Measurements from ENCODE around the gene PFDN5. TPM values are rescaled to one million over a fixed set of nuclear protein-coding genes. Genes with fewer than 3 reads are reported as not detected.

PFDN5 gene
- total RNA-seq, 4 donors from 2014 or later = 522 to 562 (median 543) TPM

DNA sequence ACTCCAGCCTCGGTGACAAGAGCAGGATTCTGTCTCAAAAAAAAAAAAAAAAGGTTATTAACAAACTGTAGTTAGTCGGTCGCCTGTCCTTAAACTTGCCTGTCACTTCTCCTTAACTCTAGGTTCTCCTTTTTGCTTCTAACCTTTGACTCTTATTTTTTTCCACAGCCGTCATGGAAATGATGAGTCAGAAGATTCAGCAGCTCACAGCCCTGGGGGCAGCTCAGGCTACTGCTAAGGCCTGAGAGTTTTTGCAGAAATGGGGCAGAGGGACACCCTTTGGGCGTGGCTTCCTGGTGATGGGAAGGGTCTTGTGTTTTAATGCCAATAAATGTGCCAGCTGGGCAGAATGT lies 3.7 kb downstream of the PFDN5 start:
- whole genome bisulfite sequencing, 2 donors = 37 to 39% methylated on average over 5 of the region's 5 CpGs
- intact Hi-C loops (cut with DNase I; ENCODE audit: low total_unique reads) = no loop called here
- TF ChIP-seq, protein P1, sequence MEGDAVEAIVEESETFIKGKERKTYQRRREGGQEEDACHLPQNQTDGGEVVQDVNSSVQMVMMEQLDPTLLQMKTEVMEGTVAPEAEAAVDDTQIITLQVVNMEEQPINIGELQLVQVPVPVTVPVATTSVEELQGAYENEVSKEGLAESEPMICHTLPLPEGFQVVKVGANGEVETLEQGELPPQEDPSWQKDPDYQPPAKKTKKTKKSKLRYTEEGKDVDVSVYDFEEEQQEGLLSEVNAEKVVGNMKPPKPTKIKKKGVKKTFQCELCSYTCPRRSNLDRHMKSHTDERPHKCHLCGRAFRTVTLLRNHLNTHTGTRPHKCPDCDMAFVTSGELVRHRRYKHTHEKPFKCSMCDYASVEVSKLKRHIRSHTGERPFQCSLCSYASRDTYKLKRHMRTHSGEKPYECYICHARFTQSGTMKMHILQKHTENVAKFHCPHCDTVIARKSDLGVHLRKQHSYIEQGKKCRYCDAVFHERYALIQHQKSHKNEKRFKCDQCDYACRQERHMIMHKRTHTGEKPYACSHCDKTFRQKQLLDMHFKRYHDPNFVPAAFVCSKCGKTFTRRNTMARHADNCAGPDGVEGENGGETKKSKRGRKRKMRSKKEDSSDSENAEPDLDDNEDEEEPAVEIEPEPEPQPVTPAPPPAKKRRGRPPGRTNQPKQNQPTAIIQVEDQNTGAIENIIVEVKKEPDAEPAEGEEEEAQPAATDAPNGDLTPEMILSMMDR (IDR thresholded peaks at IDR 0.05) = no peak
- TF ChIP-seq POLR2A (IDR thresholded peaks at IDR 0.05) = no peak
- peak in 1 of 2 donors; percentile 42 for DNase-seq (ENCODE audit: low spot score in 2 of 2)
- H3K4me3 ChIP-seq (ENCODE audit: low read depth, poor library complexity, severe bottlenecking) = no peak overlapping the region

DNA sequence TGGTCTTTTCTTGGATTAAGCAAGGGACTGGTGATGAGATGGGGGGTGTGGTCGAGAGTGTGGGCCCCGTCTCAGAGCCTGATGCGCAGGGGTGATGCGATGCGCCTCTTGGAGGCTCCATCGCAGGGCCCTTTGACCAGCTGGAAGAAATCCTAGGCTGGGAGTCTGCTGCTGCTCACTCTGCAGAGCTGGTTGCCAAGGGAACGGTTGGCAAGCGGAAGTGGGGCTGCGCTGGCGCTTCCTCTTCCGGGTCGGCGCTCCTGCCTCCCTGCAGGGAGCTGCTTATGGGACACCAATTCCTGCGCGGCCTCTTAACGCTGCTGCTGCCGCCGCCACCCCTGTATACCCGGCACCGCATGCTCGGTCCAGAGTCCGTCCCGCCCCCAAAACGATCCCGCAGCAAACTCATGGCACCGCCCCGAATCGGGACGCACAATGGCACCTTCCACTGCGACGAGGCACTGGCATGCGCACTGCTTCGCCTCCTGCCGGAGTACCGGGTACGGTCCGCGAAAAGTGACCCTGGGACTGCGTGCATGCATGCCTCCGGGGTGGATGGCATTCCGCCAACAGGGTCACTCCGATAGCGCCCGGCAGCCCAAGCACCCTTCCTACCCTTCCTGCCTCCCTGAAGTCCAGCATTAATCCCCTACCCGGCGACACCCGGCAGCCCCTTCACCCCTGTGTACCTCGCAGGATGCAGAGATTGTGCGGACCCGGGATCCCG lies 4.3 kb downstream of the PFDN5 start, which contains the start of gene MYG1:
Gene MYG1 (plus strand): TSS at position 242 of the 727 bp plus-strand sequence. CDS start 43 bp downstream, at position 285.
- TF ChIP-seq, protein P1 (IDR thresholded peaks at IDR 0.05) = no peak
- no peak for TF ChIP-seq POLR2A (IDR thresholded peaks at IDR 0.05)
- peak within 1 kb of the TSS; percentile 64 for H3K4me3 ChIP-seq (ENCODE audit: low read depth, poor library complexity, severe bottlenecking)
- intact Hi-C loops (cut with DNase I; ENCODE audit: low total_unique reads) = no loop called here
- DNase-seq (ENCODE audit: low spot score in 2 of 2) = peak; percentile 75 to 94
- WGBS, 2 donors = 1% methylated on average over 23 to 42 of the region's 51 CpGs

DNA sequence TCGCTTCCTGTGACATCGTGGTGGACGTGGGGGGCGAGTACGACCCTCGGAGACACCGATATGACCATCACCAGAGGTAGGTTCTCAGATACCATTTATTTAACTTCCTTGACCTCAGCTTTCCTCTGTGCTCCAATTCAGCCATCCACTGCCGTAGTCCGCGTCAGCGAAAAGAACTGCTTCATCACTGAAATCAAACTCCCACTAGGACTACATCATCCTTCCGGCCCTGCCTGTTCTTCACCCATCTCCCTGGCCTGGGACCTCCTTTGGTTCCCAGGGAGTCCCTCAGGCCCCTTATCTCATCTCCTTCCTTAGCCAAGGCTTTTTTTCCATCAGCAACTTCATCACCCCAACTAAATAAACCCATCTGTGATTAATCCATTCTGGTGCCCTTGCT lies 4.8 kb downstream of the PFDN5 start:
- H3K4me3 ChIP-seq (ENCODE audit: low read depth, poor library complexity, severe bottlenecking) = peak overlapping the region; percentile 64
- intact Hi-C loops (cut with DNase I; ENCODE audit: low total_unique reads) = no loop called here
- no peak for TF ChIP-seq POLR2A (IDR thresholded peaks at IDR 0.05)
- TF ChIP-seq, protein P1 (IDR thresholded peaks at IDR 0.05) = no peak
- no peak for DNase-seq (ENCODE audit: low spot score in 2 of 2)
- WGBS, 2 donors = 1 to 6% methylated on average over 12 of the region's 12 CpGs

DNA sequence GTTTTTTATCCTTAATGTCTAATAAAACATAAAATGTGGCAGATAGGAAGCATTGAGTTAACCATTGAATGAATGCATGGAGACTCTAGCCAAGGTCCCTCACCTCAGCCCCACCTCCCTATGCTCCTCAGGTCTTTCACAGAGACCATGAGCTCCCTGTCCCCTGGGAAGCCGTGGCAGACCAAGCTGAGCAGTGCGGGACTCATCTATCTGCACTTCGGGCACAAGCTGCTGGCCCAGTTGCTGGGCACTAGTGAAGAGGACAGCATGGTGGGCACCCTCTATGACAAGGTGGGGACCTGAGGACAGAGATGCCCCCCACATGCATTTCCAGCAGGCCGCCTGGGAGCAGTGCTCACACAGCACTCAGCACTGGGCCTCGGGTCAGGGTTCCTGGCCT lies 7.6 kb downstream of the PFDN5 start:
- TF ChIP-seq, protein P1 (IDR thresholded peaks at IDR 0.05) = no peak
- TF ChIP-seq POLR2A (IDR thresholded peaks at IDR 0.05) = no peak
- H3K4me3 ChIP-seq (ENCODE audit: low read depth, poor library complexity, severe bottlenecking) = no peak overlapping the region
- no peak for DNase-seq (ENCODE audit: low spot score in 2 of 2)
- intact Hi-C loops (cut with DNase I; ENCODE audit: low total_unique reads) = no loop called here
- WGBS, 2 donors = 87 to 92% methylated on average over 5 of the region's 5 CpGs

DNA sequence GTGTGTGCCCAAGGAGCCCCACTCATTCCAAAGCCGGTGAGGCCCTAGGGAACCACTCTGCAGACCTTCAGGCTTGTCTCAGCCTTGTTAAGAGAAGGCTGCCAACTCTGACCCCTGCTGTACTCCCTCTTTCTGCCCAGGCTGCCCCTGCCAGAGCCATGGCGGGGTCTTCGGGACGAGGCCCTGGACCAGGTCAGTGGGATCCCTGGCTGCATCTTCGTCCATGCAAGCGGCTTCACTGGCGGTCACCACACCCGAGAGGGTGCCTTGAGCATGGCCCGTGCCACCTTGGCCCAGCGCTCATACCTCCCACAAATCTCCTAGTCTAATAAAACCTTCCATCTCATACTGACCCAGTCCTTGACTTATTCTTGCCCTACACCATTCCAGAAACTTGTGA lies 11.5 kb downstream of the PFDN5 start:
- DNase-seq (ENCODE audit: low spot score in 2 of 2) = no peak
- H3K4me3 ChIP-seq (ENCODE audit: low read depth, poor library complexity, severe bottlenecking) = no peak overlapping the region
- 93 to 95% methylated on average over 10 of the region's 10 CpGs for WGBS, 2 donors
- intact Hi-C loops (cut with DNase I; ENCODE audit: low total_unique reads) = no loop called here
- TF ChIP-seq POLR2A (IDR thresholded peaks at IDR 0.05) = no peak
- TF ChIP-seq, protein P1 (IDR thresholded peaks at IDR 0.05) = no peak

DNA sequence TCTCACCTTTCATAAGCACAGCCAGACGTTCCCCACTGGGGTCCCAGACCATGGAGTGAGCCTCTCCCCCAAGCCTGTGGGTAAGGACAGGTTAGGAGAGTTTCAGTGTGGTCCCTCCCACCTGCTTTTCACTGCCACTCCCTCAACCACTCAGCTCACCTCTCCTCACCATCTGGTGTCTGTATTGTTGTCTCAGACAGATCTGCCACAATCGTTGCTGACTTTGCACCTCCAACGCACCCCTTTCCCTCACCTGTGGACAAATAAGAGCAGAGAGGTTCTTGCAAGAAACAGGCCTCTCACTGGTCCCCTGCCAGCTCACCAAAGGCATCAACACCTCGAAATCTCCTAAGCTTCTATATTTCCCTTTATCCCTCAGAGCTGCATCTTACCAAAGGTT lies 12.9 kb downstream of the PFDN5 start:
- no peak for DNase-seq (ENCODE audit: low spot score in 2 of 2)
- intact Hi-C loops (cut with DNase I; ENCODE audit: low total_unique reads) = no loop called here
- 68 to 86% methylated on average over 4 of the region's 4 CpGs for WGBS, 2 donors

More for the DNA sequence above, 12.9 kb downstream of the PFDN5 start:
- no peak overlapping the region for H3K4me3 ChIP-seq (ENCODE audit: low read depth, poor library complexity, severe bottlenecking)
- TF ChIP-seq POLR2A (IDR thresholded peaks at IDR 0.05) = no peak
- TF ChIP-seq, protein P1 (IDR thresholded peaks at IDR 0.05) = no peak
